ENCODE data around the gene TAGLN2.

The TAGLN2 gene

GRCh38 chr1:159883134-159883533 lies 42.2 kb downstream of the TAGLN2 start:
- intact Hi-C loops (cut with DNase I), result no loop called here
- no peak for DNase-seq

GRCh38 chr1:159882527-159882862 lies 42.8 kb downstream of the TAGLN2 start:
- no peak for DNase-seq
- intact Hi-C loops (cut with DNase I), result no loop called here

- DNase-seq, result peak in 1 of 10 donors; percentile 22
- intact Hi-C loops (cut with DNase I), result no loop called here
Measured at GRCh38 chr1:159881622-159882526, 43.4 kb downstream of the TAGLN2 start.

- DNase-seq, result no peak
- intact Hi-C loops (cut with DNase I), result no loop called here
Measured at GRCh38 chr1:159880430-159880829, 44.9 kb downstream of the TAGLN2 start.

GRCh38 chr1:159879977-159880376 lies 45.3 kb downstream of the TAGLN2 start:
- no peak for DNase-seq
- intact Hi-C loops (cut with DNase I), result no loop called here

- intact Hi-C loops (cut with DNase I), result no loop called here
- DNase-seq, result no peak
Measured at GRCh38 chr1:159879136-159879535, 46.2 kb downstream of the TAGLN2 start.

GRCh38 chr1:159877695-159878444 lies 47.4 kb downstream of the TAGLN2 start:
- intact Hi-C loops (cut with DNase I), result no loop called here
- no peak for DNase-seq

- no peak for DNase-seq
- intact Hi-C loops (cut with DNase I), result no loop called here
Measured at GRCh38 chr1:159873530-159874143, 51.7 kb downstream of the TAGLN2 start.

GRCh38 chr1:159872891-159873290 lies 52.4 kb downstream of the TAGLN2 start:
- intact Hi-C loops (cut with DNase I), result no loop called here

GRCh38 chr1:159870704-159871103 lies 54.6 kb downstream of the TAGLN2 start:
- DNase-seq, result peak in 1 of 10 donors; percentile 33
- intact Hi-C loops (cut with DNase I), result no loop called here

More at GRCh38 chr1:159872891-159873290, 52.4 kb downstream of the TAGLN2 start:
- peak in 1 of 10 donors; percentile 60 for DNase-seq

GRCh38 chr1:159869607-159870006 lies 55.7 kb downstream of the TAGLN2 start:
- intact Hi-C loops (cut with DNase I), result no loop called here
- DNase-seq, result no peak

GRCh38 chr1:159869173-159869572 lies 56.1 kb downstream of the TAGLN2 start:
- intact Hi-C loops (cut with DNase I), result no loop called here
- peak in 1 of 10 donors; percentile 66 for DNase-seq

- intact Hi-C loops (cut with DNase I), result no loop called here
- peak in 1 of 10 donors; percentile 29 for DNase-seq
Measured at GRCh38 chr1:159868766-159869165, 56.5 kb downstream of the TAGLN2 start.

Measured in posterior cingulate gyrus (tissue), 11 donors.